ENCODE results near the gene SNTA1.

- TF ChIP-seq POLR2AphosphoS5 (IDR thresholded peaks at IDR 0.05; ENCODE audit: borderline replicate concordance, low read depth, low read length) (no peak), EZH2 (IDR thresholded peaks at IDR 0.05) (no peak), FOXP2 (optimal IDR thresholded peaks at IDR 0.05; ENCODE audit: control extremely low read depth, extremely low read length, insufficient read depth) (no peak)
Measured at GRCh38 chr20:33408313-33408712, 35.2 kb downstream of the SNTA1 start.
